Nephron (organoid): ENCODE data around the gene MYO1C.

Source experiments
- H3K27ac Mint-ChIP-seq, 3 experiments: 2 replicates each; pipeline ENCODE4 v1.8.0; 2020; ENCODE audit warnings: mixed read lengths in 3 of 3, mild to moderate bottlenecking in 2 of 3, moderate library complexity in 1 of 3
- H3K27me3 Mint-ChIP-seq: 2 replicates; pipeline ENCODE4 v1.8.0; 2021; ENCODE audit warnings: low read depth, mild to moderate bottlenecking, moderate library complexity, mixed read lengths
- H3K36me3 Mint-ChIP-seq: 2 replicates; pipeline ENCODE4 v1.8.0; 2020; ENCODE audit warnings: low read depth, mixed read lengths
- H3K4me1 Mint-ChIP-seq: 2 replicates; pipeline ENCODE4 v1.8.0; 2020; ENCODE audit warnings: mixed read lengths
- H3K4me3 Mint-ChIP-seq, 3 experiments: 2 replicates each; pipeline ENCODE4 v1.8.0; 2020; ENCODE audit warnings: mild to moderate bottlenecking in 3 of 3, mixed read lengths in 3 of 3, moderate library complexity in 2 of 3
- H3K9me3 Mint-ChIP-seq: 2 replicates; pipeline ENCODE4 v1.8.0; 2020; ENCODE audit warnings: mixed read lengths
- CTCF ChIP-seq, 3 experiments: fragments of 200-600 bp; sonication (generic); IDR thresholded peaks; one replicate each; pipeline ENCODE4 v1.5.0; 2021; ENCODE audit warnings: antibody characterized with exemption in 3 of 3; ENCODE audit not compliant: unreplicated experiment in 3 of 3

Gene MYO1C

GRCh38 chr17:1484676-1485422, 7.6 kb downstream of the MYO1C start:
- H3K27me3 Mint-ChIP-seq, result no peaks in the 10 kb centered on the region
- peaks cover 14% of the 10 kb centered on the region for H3K4me1 Mint-ChIP-seq
- H3K9me3 Mint-ChIP-seq, result no peaks in the 10 kb centered on the region
- peak overlapping the region; percentile 85 to 96 (median 94) for H3K4me3 Mint-ChIP-seq
- peaks cover 18% of the 10 kb centered on the region for H3K36me3 Mint-ChIP-seq
- TF ChIP-seq CTCF (IDR thresholded peaks at IDR 0.05; ENCODE audit: unreplicated experiment in 3 of 3), result peak; percentile 20 to 33 (median 27)
- H3K27ac Mint-ChIP-seq, result peak overlapping the region; percentile 89 to 98 (median 96)

- H3K27me3 Mint-ChIP-seq, result no peaks in the 10 kb centered on the region
- TF ChIP-seq CTCF (IDR thresholded peaks at IDR 0.05; ENCODE audit: unreplicated experiment in 3 of 3), result no peak
- H3K4me1 Mint-ChIP-seq, result peaks cover 12% of the 10 kb centered on the region
- H3K9me3 Mint-ChIP-seq, result no peaks in the 10 kb centered on the region
- peaks cover 18% of the 10 kb centered on the region for H3K36me3 Mint-ChIP-seq
- H3K27ac Mint-ChIP-seq, result peak overlapping the region; percentile 86 to 96 (median 89)
- peak overlapping the region; percentile 85 to 96 (median 90) for H3K4me3 Mint-ChIP-seq
These were observed 8.4 kb downstream of the MYO1C start for GRCh38 chr17:1484060-1484535.

- Mint-ChIP-seq H3K4me1 (peaks cover 4% of the 10 kb centered on the region), H3K36me3 (peaks cover 21% of the 10 kb centered on the region), H3K27me3 (no peaks in the 10 kb centered on the region), H3K4me3 (peak overlapping the region; percentile 29 to 90 (median 35)), H3K9me3 (no peaks in the 10 kb centered on the region), H3K27ac (no peak overlapping the region)
- no peak for TF ChIP-seq CTCF (IDR thresholded peaks at IDR 0.05; ENCODE audit: unreplicated experiment in 3 of 3)
These were observed 9.8 kb downstream of the MYO1C start for GRCh38 chr17:1482680-1483079.

- H3K4me3 Mint-ChIP-seq, result no peak overlapping the region
- no peak for TF ChIP-seq CTCF (IDR thresholded peaks at IDR 0.05; ENCODE audit: unreplicated experiment in 3 of 3)
- H3K27ac Mint-ChIP-seq, result no peak overlapping the region
These were observed 10.8 kb downstream of the MYO1C start for GRCh38 chr17:1481736-1482135.

GRCh38 chr17:1480747-1481465, 11.6 kb downstream of the MYO1C start:
- Mint-ChIP-seq H3K4me1 (no peaks in the 10 kb centered on the region), H3K9me3 (no peaks in the 10 kb centered on the region), H3K27ac (no peak overlapping the region), H3K4me3 (no peak overlapping the region), H3K27me3 (no peaks in the 10 kb centered on the region), H3K36me3 (peaks cover 21% of the 10 kb centered on the region)
- TF ChIP-seq CTCF (IDR thresholded peaks at IDR 0.05; ENCODE audit: unreplicated experiment in 3 of 3), result no peak

More at GRCh38 chr17:1481736-1482135, 10.8 kb downstream of the MYO1C start:
- H3K9me3 Mint-ChIP-seq, result no peaks in the 10 kb centered on the region
- peaks cover 21% of the 10 kb centered on the region for H3K36me3 Mint-ChIP-seq
- H3K27me3 Mint-ChIP-seq, result no peaks in the 10 kb centered on the region
- no peaks in the 10 kb centered on the region for H3K4me1 Mint-ChIP-seq
